BJ (cell line): ENCODE results near the gene MYO18A. TPM values are rescaled to one million over a fixed set of nuclear protein-coding genes. Genes with fewer than 3 reads are reported as not detected.

ENCODE experiments used
- CTCF ChIA-PET: fragments of 350-600 bp; formaldehyde crosslinking; extraction: SDS; loops from one replicate; lab custom pipeline; 2021; ENCODE audit warnings: antibody characterized with exemption, inconsistent platforms; lab: Yijun Ruan, JAX
- POLR2A ChIA-PET: fragments of 300-600 bp; sonication (Branson Sonifier 250); formaldehyde crosslinking; extraction: SDS; loops from one replicate; lab custom pipeline; 2021; ENCODE audit warnings: antibody characterized with exemption; lab: Charles Lee
- DNase-seq: peaks from one replicate; pipeline ENCODE4 v3.0.0-alpha.2; 2011; ENCODE audit warnings: low read depth
- H3K27me3 ChIP-seq: 2 replicates; pipeline ENCODE4 v1.6.0; 2011; ENCODE audit warnings: low read length; ENCODE audit not compliant: control insufficient read depth, insufficient read depth
- H3K36me3 ChIP-seq: 2 replicates; pipeline ENCODE4 v1.5.1; 2011; ENCODE audit warnings: low read length; ENCODE audit not compliant: control insufficient read depth, insufficient read depth
- H3K4me3 ChIP-seq: 2 replicates; pipeline ENCODE4 v1.5.1; 2011; ENCODE audit warnings: low read depth, mild to moderate bottlenecking, control low read depth, low read length
- polyA plus RNA-seq: library from polyadenylated mRNA; depleted of rRNA; stranded (reverse); fragments of >200 nt; gene quantifications from 2 replicates; pipeline ENCODE4 v1.2.3, GENCODE V29; 2011
- TF ChIP-seq, protein P1 (sequence below): IDR thresholded peaks from 2 replicates; pipeline ENCODE4 v1.5.1; 2011; ENCODE audit warnings: low read depth, mild to moderate bottlenecking, control low read depth, inconsistent platforms, low read length, moderate library complexity; ENCODE audit not compliant: insufficient read depth

MYO18A gene
- polyA plus RNA-seq, 1 experiment: 12.0 TPM

- Histone ChIP-seq H3K27me3 (no peaks in the 10 kb centered on the region), H3K36me3 (peaks cover 41% of the 10 kb centered on the region), H3K4me3 (no peak overlapping the region)
- TF ChIP-seq, protein P1, sequence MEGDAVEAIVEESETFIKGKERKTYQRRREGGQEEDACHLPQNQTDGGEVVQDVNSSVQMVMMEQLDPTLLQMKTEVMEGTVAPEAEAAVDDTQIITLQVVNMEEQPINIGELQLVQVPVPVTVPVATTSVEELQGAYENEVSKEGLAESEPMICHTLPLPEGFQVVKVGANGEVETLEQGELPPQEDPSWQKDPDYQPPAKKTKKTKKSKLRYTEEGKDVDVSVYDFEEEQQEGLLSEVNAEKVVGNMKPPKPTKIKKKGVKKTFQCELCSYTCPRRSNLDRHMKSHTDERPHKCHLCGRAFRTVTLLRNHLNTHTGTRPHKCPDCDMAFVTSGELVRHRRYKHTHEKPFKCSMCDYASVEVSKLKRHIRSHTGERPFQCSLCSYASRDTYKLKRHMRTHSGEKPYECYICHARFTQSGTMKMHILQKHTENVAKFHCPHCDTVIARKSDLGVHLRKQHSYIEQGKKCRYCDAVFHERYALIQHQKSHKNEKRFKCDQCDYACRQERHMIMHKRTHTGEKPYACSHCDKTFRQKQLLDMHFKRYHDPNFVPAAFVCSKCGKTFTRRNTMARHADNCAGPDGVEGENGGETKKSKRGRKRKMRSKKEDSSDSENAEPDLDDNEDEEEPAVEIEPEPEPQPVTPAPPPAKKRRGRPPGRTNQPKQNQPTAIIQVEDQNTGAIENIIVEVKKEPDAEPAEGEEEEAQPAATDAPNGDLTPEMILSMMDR: peak; percentile 99
- CTCF ChIA-PET: interaction anchor here (0.6 to 13.9 kb wide), 31 partner anchors 10 to 385 kb away, joined by 3 to 432 read pairs (median 4); partner anchors contain the start of gene TLCD1
- DNase-seq: no peak
- POLR2A ChIA-PET: no interaction called here
These were observed 68.2 kb downstream of the MYO18A start for GRCh38 chr17:29111816-29112499.

DNA sequence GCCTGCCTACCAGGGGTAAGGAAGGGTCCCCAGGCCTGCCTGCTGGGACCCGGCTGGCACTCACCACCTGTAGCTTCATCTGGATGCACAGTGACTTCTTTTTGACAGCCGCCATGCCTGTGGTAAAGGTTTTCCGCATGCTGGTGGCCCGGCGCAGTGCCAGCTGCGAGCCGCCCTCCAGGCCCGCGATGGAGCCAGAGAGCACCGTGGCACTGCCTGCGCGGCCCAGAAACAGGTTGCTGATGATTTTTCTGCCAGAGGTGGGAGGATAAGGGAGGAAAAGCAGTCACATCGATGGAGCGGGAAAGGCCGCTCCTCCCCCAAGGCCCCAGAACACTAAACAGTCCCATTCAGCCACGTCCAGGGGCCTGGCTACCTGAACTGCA is 69.8 kb downstream of the MYO18A start:
- TF ChIP-seq, protein P1: no peak
- ChIA-PET CTCF (interaction anchor here (1.3 to 13.9 kb wide), 4 partner anchors 15 to 383 kb away, joined by 4 to 432 read pairs (median 19); partner anchors contain the start of gene TLCD1), POLR2A (no interaction called here)
- H3K27me3 ChIP-seq: no peaks in the 10 kb centered on the region
- H3K4me3 ChIP-seq: no peak overlapping the region
- peaks cover 49% of the 10 kb centered on the region for H3K36me3 ChIP-seq
- no peak for DNase-seq

- CTCF ChIA-PET: interaction anchor here (1.3 to 13.9 kb wide), 5 partner anchors 14 to 148 kb away, joined by 3 to 432 read pairs (median 5); no protein-coding TSS in a partner anchor
- no peak overlapping the region for H3K4me3 ChIP-seq
- no peak for DNase-seq
- H3K36me3 ChIP-seq: peaks cover 45% of the 10 kb centered on the region
- TF ChIP-seq, protein P1: no peak
- POLR2A ChIA-PET: no interaction called here
- no peaks in the 10 kb centered on the region for H3K27me3 ChIP-seq
These were observed 70.5 kb downstream of the MYO18A start for GRCh38 chr17:29109477-29110371.

GRCh38 chr17:29108823-29109476 is 71.2 kb downstream of the MYO18A start:
- H3K4me3 ChIP-seq: no peak overlapping the region
- TF ChIP-seq, protein P1: no peak
- H3K36me3 ChIP-seq: peaks cover 46% of the 10 kb centered on the region
- ChIA-PET POLR2A (interaction anchor here (0.6 kb wide), 1 partner anchor 29 kb away, joined by 3 read pairs; no protein-coding TSS in a partner anchor), CTCF (interaction anchor here (0.9 to 13.9 kb wide), 6 partner anchors 8 to 155 kb away, joined by 3 to 432 read pairs (median 3); no protein-coding TSS in a partner anchor)
- no peak for DNase-seq
- no peaks in the 10 kb centered on the region for H3K27me3 ChIP-seq
